Neural crest cell (in vitro differentiated cells): ENCODE data around the gene RBM42. TPM values are rescaled to one million over a fixed set of nuclear protein-coding genes. Genes with fewer than 3 reads are reported as not detected.

Source experiments
- DNase-seq: peaks from one replicate; pipeline ENCODE4 v3.0.0; 2021; ENCODE audit warnings: low read depth, mixed read lengths, low spot score
- H3K27ac Mint-ChIP-seq: one replicate; pipeline ENCODE4 v1.8.0; 2021; ENCODE audit warnings: mild to moderate bottlenecking, mixed read lengths; ENCODE audit not compliant: unreplicated experiment
- H3K27me3 Mint-ChIP-seq: 2 replicates; pipeline ENCODE4 v1.8.0; 2021; ENCODE audit warnings: low read depth, mild to moderate bottlenecking, mixed read lengths
- H3K36me3 Mint-ChIP-seq: 2 replicates; pipeline ENCODE4 v1.8.0; 2021; ENCODE audit warnings: low read depth, mild to moderate bottlenecking, mixed read lengths
- H3K4me1 Mint-ChIP-seq: 2 replicates; pipeline ENCODE4 v1.8.0; 2021; ENCODE audit warnings: mixed read lengths
- H3K4me3 Mint-ChIP-seq: one replicate; pipeline ENCODE4 v1.8.0; 2021; ENCODE audit warnings: mild to moderate bottlenecking, mixed read lengths
- H3K9me3 Mint-ChIP-seq: 2 replicates; pipeline ENCODE4 v1.8.0; 2021; ENCODE audit warnings: mixed read lengths
- total RNA-seq: library from RNA; stranded (reverse); gene quantifications from 2 replicates; pipeline ENCODE4 v1.2.1, GENCODE V29; 2021
- TF ChIP-seq, protein P1 (sequence below): fragments of 200-600 bp; sonication (generic); conservative IDR thresholded peaks from 2 replicates; pipeline ENCODE4 v1.5.0; 2021; ENCODE audit warnings: antibody characterized with exemption, mild to moderate bottlenecking

The RBM42 gene
- total RNA-seq, 1 donor from 2014 or later, result 88.1 TPM

DNA sequence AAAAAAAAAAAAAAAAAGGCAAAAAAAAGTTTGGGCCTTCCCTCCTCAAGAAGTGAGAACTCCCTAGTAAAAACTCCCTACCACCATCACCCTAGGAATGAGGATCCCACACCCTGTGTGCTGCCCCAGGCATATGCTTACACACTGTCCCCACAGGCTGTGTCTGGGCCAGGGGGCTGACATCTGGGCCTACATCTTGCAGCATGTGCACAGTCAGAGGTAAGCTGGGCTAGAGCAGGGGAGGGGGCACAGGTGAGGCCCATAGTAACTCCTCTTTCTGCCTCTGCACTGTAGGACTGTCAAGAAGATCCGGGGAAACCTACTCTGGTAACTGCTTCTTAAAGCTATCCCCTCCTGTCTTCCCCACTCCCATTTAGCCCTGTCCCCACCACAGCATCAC is 15.3 kb upstream of the RBM42 start:
- Mint-ChIP-seq H3K9me3 (peaks cover under 1% of the 10 kb centered on the region), H3K27me3 (no peaks in the 10 kb centered on the region), H3K4me1 (peaks cover 11% of the 10 kb centered on the region), H3K36me3 (peaks cover 3% of the 10 kb centered on the region), H3K4me3 (peak overlapping the region; percentile 92), H3K27ac (peak overlapping the region; percentile 6)
- no peak for DNase-seq
- TF ChIP-seq, protein P1, sequence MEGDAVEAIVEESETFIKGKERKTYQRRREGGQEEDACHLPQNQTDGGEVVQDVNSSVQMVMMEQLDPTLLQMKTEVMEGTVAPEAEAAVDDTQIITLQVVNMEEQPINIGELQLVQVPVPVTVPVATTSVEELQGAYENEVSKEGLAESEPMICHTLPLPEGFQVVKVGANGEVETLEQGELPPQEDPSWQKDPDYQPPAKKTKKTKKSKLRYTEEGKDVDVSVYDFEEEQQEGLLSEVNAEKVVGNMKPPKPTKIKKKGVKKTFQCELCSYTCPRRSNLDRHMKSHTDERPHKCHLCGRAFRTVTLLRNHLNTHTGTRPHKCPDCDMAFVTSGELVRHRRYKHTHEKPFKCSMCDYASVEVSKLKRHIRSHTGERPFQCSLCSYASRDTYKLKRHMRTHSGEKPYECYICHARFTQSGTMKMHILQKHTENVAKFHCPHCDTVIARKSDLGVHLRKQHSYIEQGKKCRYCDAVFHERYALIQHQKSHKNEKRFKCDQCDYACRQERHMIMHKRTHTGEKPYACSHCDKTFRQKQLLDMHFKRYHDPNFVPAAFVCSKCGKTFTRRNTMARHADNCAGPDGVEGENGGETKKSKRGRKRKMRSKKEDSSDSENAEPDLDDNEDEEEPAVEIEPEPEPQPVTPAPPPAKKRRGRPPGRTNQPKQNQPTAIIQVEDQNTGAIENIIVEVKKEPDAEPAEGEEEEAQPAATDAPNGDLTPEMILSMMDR, result no peak

GRCh38 chr19:35615036-35615435 is 13.8 kb upstream of the RBM42 start:
- H3K27ac Mint-ChIP-seq, result no peak overlapping the region

GRCh38 chr19:35618857-35619256 is 10.0 kb upstream of the RBM42 start:
- Mint-ChIP-seq H3K4me1 (peaks cover under 1% of the 10 kb centered on the region), H3K27ac (no peak overlapping the region), H3K4me3 (no peak overlapping the region), H3K9me3 (no peaks in the 10 kb centered on the region), H3K27me3 (no peaks in the 10 kb centered on the region), H3K36me3 (peaks cover 3% of the 10 kb centered on the region)
- DNase-seq, result no peak
- TF ChIP-seq, protein P1, result no peak

More at GRCh38 chr19:35615036-35615435, 13.8 kb upstream of the RBM42 start:
- peaks cover 3% of the 10 kb centered on the region for H3K36me3 Mint-ChIP-seq
- DNase-seq, result no peak
- H3K4me1 Mint-ChIP-seq, result peaks cover 11% of the 10 kb centered on the region
- H3K27me3 Mint-ChIP-seq, result no peaks in the 10 kb centered on the region
- no peaks in the 10 kb centered on the region for H3K9me3 Mint-ChIP-seq
- H3K4me3 Mint-ChIP-seq, result peak overlapping the region; percentile 54
- TF ChIP-seq, protein P1, result no peak

GRCh38 chr19:35619290-35619923 is 9.4 kb upstream of the RBM42 start:
- H3K4me3 Mint-ChIP-seq, result no peak overlapping the region
- DNase-seq, result no peak
- no peaks in the 10 kb centered on the region for H3K4me1 Mint-ChIP-seq
- H3K36me3 Mint-ChIP-seq, result peaks cover 3% of the 10 kb centered on the region
- H3K27ac Mint-ChIP-seq, result no peak overlapping the region
- TF ChIP-seq, protein P1, result no peak
- no peaks in the 10 kb centered on the region for H3K9me3 Mint-ChIP-seq
- no peaks in the 10 kb centered on the region for H3K27me3 Mint-ChIP-seq

DNA sequence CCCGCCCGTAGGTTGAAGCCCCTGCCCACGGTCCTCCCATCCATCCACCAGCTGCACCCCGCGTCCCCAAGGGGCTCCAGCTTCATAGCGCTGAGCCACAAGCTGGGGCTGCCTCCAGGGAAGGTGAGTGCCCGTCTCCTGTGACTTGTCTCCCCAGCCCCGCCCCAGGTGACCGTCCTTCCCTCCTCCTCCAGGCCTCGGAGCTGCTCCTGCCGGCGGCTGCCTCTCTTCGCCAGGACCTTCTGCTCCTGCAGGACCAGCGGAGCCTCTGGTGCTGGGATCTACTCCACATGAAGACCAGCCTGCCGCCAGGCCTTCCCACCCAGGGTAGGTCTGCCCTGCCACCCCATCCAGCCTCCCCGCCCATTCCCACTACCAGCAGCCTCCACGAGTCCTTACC is 8.8 kb upstream of the RBM42 start:
- Mint-ChIP-seq H3K27me3 (no peaks in the 10 kb centered on the region), H3K4me3 (peak overlapping the region; percentile 12), H3K4me1 (no peaks in the 10 kb centered on the region), H3K9me3 (no peaks in the 10 kb centered on the region), H3K36me3 (peaks cover 3% of the 10 kb centered on the region), H3K27ac (no peak overlapping the region)
- TF ChIP-seq, protein P1, result no peak
- no peak for DNase-seq
